ENCODE results near the gene STARD13. TPM values are rescaled to one million over a fixed set of nuclear protein-coding genes. Genes with fewer than 3 reads are reported as not detected.

The STARD13 gene
- total RNA-seq, 6 experiments from 2014 or later = 7.0 to 16.1 (median 9.8) TPM

DNA sequence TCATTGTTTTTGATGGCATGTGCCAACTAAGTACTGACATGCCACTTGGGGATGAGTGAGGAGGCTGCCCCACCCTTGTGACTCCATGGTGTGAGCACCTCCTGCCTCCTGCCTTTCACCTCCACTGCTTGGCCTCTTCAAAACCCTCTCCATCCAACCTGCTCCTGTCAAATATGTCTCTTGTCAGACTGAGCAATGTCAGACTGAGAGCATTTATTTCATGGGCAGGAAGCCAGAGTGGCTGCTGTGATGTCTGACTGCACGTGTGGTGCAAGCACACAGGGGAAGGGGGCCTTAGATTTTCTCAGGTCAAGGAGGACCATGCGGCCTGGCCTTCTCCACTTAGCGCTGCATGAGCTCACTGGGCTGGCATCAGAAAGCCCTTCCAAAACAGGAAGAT, 68.3 kb downstream of the STARD13 start:
- Histone ChIP-seq H3K27ac (no peak overlapping the region), H3K9me3 (no peaks in the 10 kb centered on the region), H3K36me3 (no peaks in the 10 kb centered on the region), H3K4me1 (no peaks in the 10 kb centered on the region), H3K27me3 (no peaks in the 10 kb centered on the region), H3K4me3 (no peak overlapping the region)
- WGBS (ENCODE audit: insufficient coverage, low coverage, low lambda C conversion rate, missing lambda C conversion rate) = 86% methylated on average over 2 of the region's 3 CpGs
- DNase-seq (no peak), ATAC-seq (no peak)
- intact Hi-C loops (cut with DNase I) = no loop called here
- TF ChIP-seq, protein P1, sequence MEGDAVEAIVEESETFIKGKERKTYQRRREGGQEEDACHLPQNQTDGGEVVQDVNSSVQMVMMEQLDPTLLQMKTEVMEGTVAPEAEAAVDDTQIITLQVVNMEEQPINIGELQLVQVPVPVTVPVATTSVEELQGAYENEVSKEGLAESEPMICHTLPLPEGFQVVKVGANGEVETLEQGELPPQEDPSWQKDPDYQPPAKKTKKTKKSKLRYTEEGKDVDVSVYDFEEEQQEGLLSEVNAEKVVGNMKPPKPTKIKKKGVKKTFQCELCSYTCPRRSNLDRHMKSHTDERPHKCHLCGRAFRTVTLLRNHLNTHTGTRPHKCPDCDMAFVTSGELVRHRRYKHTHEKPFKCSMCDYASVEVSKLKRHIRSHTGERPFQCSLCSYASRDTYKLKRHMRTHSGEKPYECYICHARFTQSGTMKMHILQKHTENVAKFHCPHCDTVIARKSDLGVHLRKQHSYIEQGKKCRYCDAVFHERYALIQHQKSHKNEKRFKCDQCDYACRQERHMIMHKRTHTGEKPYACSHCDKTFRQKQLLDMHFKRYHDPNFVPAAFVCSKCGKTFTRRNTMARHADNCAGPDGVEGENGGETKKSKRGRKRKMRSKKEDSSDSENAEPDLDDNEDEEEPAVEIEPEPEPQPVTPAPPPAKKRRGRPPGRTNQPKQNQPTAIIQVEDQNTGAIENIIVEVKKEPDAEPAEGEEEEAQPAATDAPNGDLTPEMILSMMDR (IDR thresholded peaks at IDR 0.05) = no peak
- TF ChIP-seq POLR2A (IDR thresholded peaks at IDR 0.05) = no peak

DNA sequence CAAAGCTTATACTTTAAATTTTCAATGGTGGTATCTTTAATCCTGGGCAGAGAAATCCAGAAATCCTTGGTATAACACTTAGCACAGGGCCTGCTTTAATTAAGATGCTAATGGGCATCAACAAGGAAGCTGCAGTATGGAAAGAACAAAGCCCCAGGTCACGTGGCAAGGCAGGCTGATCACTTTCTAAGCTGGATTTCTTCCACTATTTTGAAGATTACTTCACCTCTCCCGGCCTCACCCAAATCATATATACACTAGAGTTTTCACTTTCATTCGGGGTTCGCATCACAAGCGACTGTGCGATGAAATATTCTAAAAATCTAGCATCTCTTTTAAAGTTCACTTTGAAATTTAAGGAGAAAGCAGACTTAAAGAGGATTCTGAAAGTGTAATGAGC, 71.8 kb downstream of the STARD13 start:
- intact Hi-C loops (cut with DNase I) = no loop called here
- 65% methylated on average over 6 of the region's 6 CpGs for WGBS (ENCODE audit: insufficient coverage, low coverage, low lambda C conversion rate, missing lambda C conversion rate)
- no peaks in the 10 kb centered on the region for H3K36me3 ChIP-seq
- TF ChIP-seq, protein P1 (IDR thresholded peaks at IDR 0.05) = no peak
- no peak for TF ChIP-seq POLR2A (IDR thresholded peaks at IDR 0.05)
- no peak overlapping the region for H3K4me3 ChIP-seq
- ATAC-seq = no peak
- H3K4me1 ChIP-seq = no peaks in the 10 kb centered on the region
- no peaks in the 10 kb centered on the region for H3K9me3 ChIP-seq
- H3K27me3 ChIP-seq = no peaks in the 10 kb centered on the region
- no peak overlapping the region for H3K27ac ChIP-seq
- no peak for DNase-seq

GRCh38 chr13:33213024-33213768, 72.4 kb downstream of the STARD13 start:
- Histone ChIP-seq H3K9me3 (no peaks in the 10 kb centered on the region), H3K4me3 (no peak overlapping the region), H3K4me1 (peaks cover 0 to 2% (median 0%) of the 10 kb centered on the region in 4 donors), H3K27me3 (no peaks in the 10 kb centered on the region), H3K27ac (no peak overlapping the region), H3K36me3 (no peaks in the 10 kb centered on the region)
- intact Hi-C loops (cut with DNase I) = no loop called here
- 68% methylated on average over 6 of the region's 6 CpGs for WGBS (ENCODE audit: insufficient coverage, low coverage, low lambda C conversion rate, missing lambda C conversion rate)
- TF ChIP-seq, protein P1 (IDR thresholded peaks at IDR 0.05) = no peak
- no peak for TF ChIP-seq POLR2A (IDR thresholded peaks at IDR 0.05)
- DNase-seq (no peak), ATAC-seq (no peak)

- Histone ChIP-seq H3K36me3 (no peaks in the 10 kb centered on the region), H3K9me3 (no peaks in the 10 kb centered on the region), H3K4me1 (peaks cover 0 to 10% (median 2%) of the 10 kb centered on the region in 4 donors), H3K27me3 (no peaks in the 10 kb centered on the region), H3K4me3 (no peak overlapping the region), H3K27ac (no peak overlapping the region)
- TF ChIP-seq, protein P1 (IDR thresholded peaks at IDR 0.05) = no peak
- no peak for TF ChIP-seq POLR2A (IDR thresholded peaks at IDR 0.05)
- WGBS (ENCODE audit: insufficient coverage, low coverage, low lambda C conversion rate, missing lambda C conversion rate) = 94% methylated on average over 3 of the region's 3 CpGs
- intact Hi-C loops (cut with DNase I) = no loop called here
- no peak for DNase-seq
- ATAC-seq = no peak
Observed at GRCh38 chr13:33212396-33212795, 73.2 kb downstream of the STARD13 start.

Data from right lobe of liver (tissue), 6 donors.